ENCODE measurements around the gene POLD4.
"Not testable (repeated sequence)": the region's sequence is repeated elsewhere in the genome, so short reads cannot be mapped to it uniquely, and the experiment has no call there.

DNA sequence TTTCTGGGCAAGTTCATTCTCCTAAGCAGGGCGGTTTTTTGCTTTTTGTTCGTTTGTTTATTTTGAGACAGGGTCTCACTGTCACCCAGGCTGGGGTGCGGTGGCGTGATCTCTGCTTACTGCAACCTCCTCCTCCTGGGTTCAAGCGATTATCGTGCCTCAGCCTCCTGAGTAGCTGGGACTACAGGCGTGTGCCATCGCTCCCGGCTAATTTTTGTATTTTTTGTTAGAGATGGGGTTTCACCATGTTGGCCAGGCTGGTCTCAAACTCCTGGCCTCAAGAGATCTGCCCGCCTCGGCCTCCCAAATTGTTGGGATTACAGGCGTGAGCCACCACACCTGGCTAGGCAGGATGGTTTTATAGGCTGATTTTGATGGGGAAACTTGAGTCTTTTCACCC, 34.5 kb downstream of the POLD4 start:
- TF ChIP-seq, protein P1, sequence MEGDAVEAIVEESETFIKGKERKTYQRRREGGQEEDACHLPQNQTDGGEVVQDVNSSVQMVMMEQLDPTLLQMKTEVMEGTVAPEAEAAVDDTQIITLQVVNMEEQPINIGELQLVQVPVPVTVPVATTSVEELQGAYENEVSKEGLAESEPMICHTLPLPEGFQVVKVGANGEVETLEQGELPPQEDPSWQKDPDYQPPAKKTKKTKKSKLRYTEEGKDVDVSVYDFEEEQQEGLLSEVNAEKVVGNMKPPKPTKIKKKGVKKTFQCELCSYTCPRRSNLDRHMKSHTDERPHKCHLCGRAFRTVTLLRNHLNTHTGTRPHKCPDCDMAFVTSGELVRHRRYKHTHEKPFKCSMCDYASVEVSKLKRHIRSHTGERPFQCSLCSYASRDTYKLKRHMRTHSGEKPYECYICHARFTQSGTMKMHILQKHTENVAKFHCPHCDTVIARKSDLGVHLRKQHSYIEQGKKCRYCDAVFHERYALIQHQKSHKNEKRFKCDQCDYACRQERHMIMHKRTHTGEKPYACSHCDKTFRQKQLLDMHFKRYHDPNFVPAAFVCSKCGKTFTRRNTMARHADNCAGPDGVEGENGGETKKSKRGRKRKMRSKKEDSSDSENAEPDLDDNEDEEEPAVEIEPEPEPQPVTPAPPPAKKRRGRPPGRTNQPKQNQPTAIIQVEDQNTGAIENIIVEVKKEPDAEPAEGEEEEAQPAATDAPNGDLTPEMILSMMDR (IDR thresholded peaks at IDR 0.05): not testable (repeated sequence)
- not testable (repeated sequence) for TF ChIP-seq POLR2A (IDR thresholded peaks at IDR 0.05)
